IMR-90 (cell line): ENCODE data around the gene ASPA. TPM values are rescaled to one million over a fixed set of nuclear protein-coding genes. Genes with fewer than 3 reads are reported as not detected.

ENCODE experiments used
- ATAC-seq: fragments of 200-7000 bp; cut with Tn5 transposase; 2 replicates; pipeline ENCODE4 v1.9.1; 2020; ENCODE audit warnings: low read depth, mild to moderate bottlenecking, moderate library complexity
- BruUV-seq: library from RNA; stranded (reverse); fragments of 400-500 nt; replicated peaks from 2 replicates; lab custom pipeline; 2021; lab: Mats Ljungman, UMichigan
- CTCF ChIA-PET: fragments of 300-600 bp; formaldehyde crosslinking; extraction: SDS; loops from one replicate; lab custom pipeline; 2021; ENCODE audit warnings: antibody characterized with exemption; lab: Yijun Ruan, JAX
- POLR2A ChIA-PET: fragments of 300-600 bp; sonication (Branson Sonifier 250); formaldehyde crosslinking; loops from one replicate; lab custom pipeline; 2022; ENCODE audit warnings: antibody characterized with exemption; ENCODE audit not compliant: unreplicated experiment; lab: Charles Lee
- DNase-seq: peaks from one replicate; pipeline ENCODE4 v3.0.0; 2013
- H2AFZ ChIP-seq: replicated peaks from 2 replicates; pipeline ENCODE3; 2013; ENCODE audit warnings: low read length, mild to moderate bottlenecking; ENCODE audit not compliant: poor library complexity
- H2AK5ac ChIP-seq: 2 replicates; pipeline ENCODE4 v1.6.1; 2013; ENCODE audit warnings: low read depth, low read length, inconsistent platforms
- H2AK9ac ChIP-seq: replicated peaks from 2 replicates; pipeline ENCODE3; 2013; ENCODE audit warnings: mild to moderate bottlenecking, low read depth, low read length, moderate library complexity; ENCODE audit not compliant: poor library complexity
- H2BK120ac ChIP-seq: 2 replicates; pipeline ENCODE4 v1.6.1; 2013; ENCODE audit warnings: low read depth, low read length, inconsistent platforms
- H2BK15ac ChIP-seq: 3 replicates; pipeline ENCODE4 v1.6.1; 2013; ENCODE audit warnings: low read depth, low read length, inconsistent platforms
- H2BK20ac ChIP-seq: 2 replicates; pipeline ENCODE4 v1.6.1; 2013; ENCODE audit warnings: low read depth, mild to moderate bottlenecking, inconsistent platforms, low read length, moderate library complexity
- H2BK5ac ChIP-seq: 2 replicates; pipeline ENCODE4 v1.6.1; 2013; ENCODE audit warnings: mild to moderate bottlenecking, low read depth, low read length, inconsistent platforms; ENCODE audit not compliant: poor library complexity, severe bottlenecking
- H3K14ac ChIP-seq: replicated peaks from 2 replicates; pipeline ENCODE4 v1.6.1; 2013; ENCODE audit warnings: low read depth, low read length, inconsistent platforms
- H3K18ac ChIP-seq: 2 replicates; pipeline ENCODE4 v1.6.1; 2013; ENCODE audit warnings: low read depth, low read length, control low read depth
- H3K23ac ChIP-seq: 2 replicates; pipeline ENCODE4 v1.6.1; 2013; ENCODE audit warnings: low read depth, low read length, inconsistent platforms
- H3K27ac ChIP-seq: 2 replicates; pipeline ENCODE4 v1.5.1; 2013; ENCODE audit warnings: mild to moderate bottlenecking, control low read depth, low read length; ENCODE audit not compliant: insufficient read depth
- H3K27me3 ChIP-seq: 2 replicates; pipeline ENCODE4 v1.6.1; 2013; ENCODE audit warnings: low read length; ENCODE audit not compliant: control insufficient read depth, insufficient read depth
- H3K36me3 ChIP-seq: 2 replicates; pipeline ENCODE4 v1.6.1; 2013; ENCODE audit warnings: low read length, mixed read lengths; ENCODE audit not compliant: control insufficient read depth, insufficient read depth
- H3K4ac ChIP-seq: 2 replicates; pipeline ENCODE4 v1.6.1; 2013; ENCODE audit warnings: low read depth, low read length, inconsistent platforms
- H3K4me1 ChIP-seq: 2 replicates; pipeline ENCODE4 v1.6.1; 2013; ENCODE audit warnings: low read length, mixed read lengths; ENCODE audit not compliant: control insufficient read depth, insufficient read depth
- H3K4me2 ChIP-seq: 2 replicates; pipeline ENCODE4 v1.6.1; 2013; ENCODE audit warnings: low read depth, mild to moderate bottlenecking, control low read depth, low read length, moderate library complexity
- H3K4me3 ChIP-seq: 2 replicates; pipeline ENCODE4 v1.5.1; 2013; ENCODE audit warnings: low read depth, mild to moderate bottlenecking, control low read depth, low read length, moderate library complexity; ENCODE audit not compliant: insufficient read depth
- H3K56ac ChIP-seq: 2 replicates; pipeline ENCODE4 v1.6.1; 2013; ENCODE audit warnings: low read length, inconsistent platforms; ENCODE audit not compliant: insufficient read depth; ENCODE audit errors: extremely low read depth
- H3K79me1 ChIP-seq, 2 experiments: 2 replicates each; pipeline ENCODE4 v1.6.1; 2013; ENCODE audit warnings: low read length in 2 of 2, inconsistent platforms in 1 of 2, low read depth in 1 of 2
- H3K9ac ChIP-seq: 2 replicates; pipeline ENCODE4 v1.6.1; 2013; ENCODE audit warnings: low read depth, low read length, control low read depth
- H3K9me1 ChIP-seq: 2 replicates; pipeline ENCODE4 v1.6.1; 2013; ENCODE audit warnings: low read length, inconsistent platforms; ENCODE audit not compliant: insufficient read depth
- H3K9me3 ChIP-seq: 2 replicates; pipeline ENCODE4 v1.6.1; 2013; ENCODE audit warnings: low read length; ENCODE audit not compliant: control insufficient read depth, insufficient read depth
- H4K20me1 ChIP-seq: 2 replicates; pipeline ENCODE4 v1.6.1; 2013; ENCODE audit warnings: low read length, inconsistent platforms; ENCODE audit not compliant: insufficient read depth
- H4K5ac ChIP-seq: 2 replicates; pipeline ENCODE4 v1.6.1; 2013; ENCODE audit warnings: mild to moderate bottlenecking, low read depth, low read length, control low read depth
- H4K8ac ChIP-seq, 2 experiments: 2 replicates each; pipeline ENCODE4 v1.6.1; 2013; ENCODE audit warnings: low read depth in 2 of 2, low read length in 2 of 2, control low read depth in 1 of 2, inconsistent platforms in 1 of 2
- H4K91ac ChIP-seq: 2 replicates; pipeline ENCODE4 v1.6.1; 2013; ENCODE audit warnings: low read depth, low read length, inconsistent platforms; ENCODE audit not compliant: insufficient read depth
- BHLHE40 ChIP-seq: fragments of 150-350 bp; IDR thresholded peaks from 2 replicates; pipeline ENCODE4 v1.6.1; 2016; ENCODE audit warnings: mild to moderate bottlenecking, low read depth, low read length
- CEBPB ChIP-seq: IDR thresholded peaks from 2 replicates; pipeline ENCODE4 v1.6.1; 2012; ENCODE audit warnings: low read depth, low read length, improper control_type of control experiment
- CHD1 ChIP-seq: IDR thresholded peaks from 2 replicates; pipeline ENCODE4 v1.6.1; 2012; ENCODE audit warnings: low read depth, low read length, improper control_type of control experiment
- ELK1 ChIP-seq: fragments of 150-350 bp; IDR thresholded peaks from 2 replicates; pipeline ENCODE4 v1.6.1; 2016; ENCODE audit warnings: low read depth, mild to moderate bottlenecking, low read length, moderate library complexity, borderline replicate concordance
- FOS ChIP-seq: fragments of 150-350 bp; IDR thresholded peaks from 2 replicates; pipeline ENCODE4 v1.6.1; 2016; ENCODE audit warnings: low read depth, low read length
- MAFK ChIP-seq: IDR thresholded peaks from 2 replicates; pipeline ENCODE4 v1.6.1; 2012; ENCODE audit warnings: low read depth, low read length, improper control_type of control experiment
- MAZ ChIP-seq: IDR thresholded peaks from 2 replicates; pipeline ENCODE4 v1.6.1; 2012; ENCODE audit warnings: low read depth, mild to moderate bottlenecking, low read length, improper control_type of control experiment, moderate library complexity, borderline replicate concordance
- MXI1 ChIP-seq: IDR thresholded peaks from 2 replicates; pipeline ENCODE4 v1.6.1; 2012; ENCODE audit warnings: low read depth, mild to moderate bottlenecking, low read length, moderate library complexity, borderline replicate concordance
- NFE2L2 ChIP-seq: fragments of 150-350 bp; IDR thresholded peaks from 2 replicates; pipeline ENCODE4 v1.6.1; 2016; ENCODE audit warnings: low read depth, mild to moderate bottlenecking, low read length
- POLR2A ChIP-seq: IDR thresholded peaks from 2 replicates; pipeline ENCODE4 v1.6.1; 2012; ENCODE audit warnings: mild to moderate bottlenecking, low read depth, low read length
- RAD21 ChIP-seq: IDR thresholded peaks from 2 replicates; pipeline ENCODE4 v1.6.1; 2012; ENCODE audit warnings: low read length, improper control_type of control experiment
- RCOR1 ChIP-seq: IDR thresholded peaks from 2 replicates; pipeline ENCODE4 v1.6.1; 2012; ENCODE audit warnings: mild to moderate bottlenecking, low read length, improper control_type of control experiment; ENCODE audit not compliant: insufficient replicate concordance
- RFX5 ChIP-seq: IDR thresholded peaks from 2 replicates; pipeline ENCODE4 v1.8.0; 2012; ENCODE audit warnings: low read depth, mild to moderate bottlenecking, low read length, moderate library complexity
- SMC3 ChIP-seq: fragments of 150-350 bp; IDR thresholded peaks from 2 replicates; pipeline ENCODE4 v1.6.1; 2016; ENCODE audit warnings: low read depth, mild to moderate bottlenecking, antibody characterized with exemption, low read length, moderate library complexity
- USF2 ChIP-seq: fragments of 150-350 bp; IDR thresholded peaks from 2 replicates; pipeline ENCODE4 v1.6.1; 2017; ENCODE audit warnings: mild to moderate bottlenecking, antibody characterized with exemption, low read length, low read depth
- WGBS, 2 experiments: methylation state at CpG; one replicate each; pipeline versions ENCODE4 v1.1.5 to v1.1.7; 2013; ENCODE audit warnings: missing lambda C conversion rate in 2 of 2; ENCODE audit not compliant: insufficient read length in 1 of 2; ENCODE audit errors: extremely low coverage in 2 of 2; 5-methylcytosine and 5-hydroxymethylcytosine counted together
- dilution Hi-C: fragments of 300-500 bp; cut with HindIII; formaldehyde crosslinking; loops from one replicate; pipeline ENCODE4 v1.14.3; 2018; ENCODE audit warnings: low sequenced_read_pairs; ENCODE audit not compliant: unreplicated experiment
- in situ Hi-C: fragments of 300-500 bp; cut with MboI; formaldehyde crosslinking; loops from 3 replicates; pipeline ENCODE4 v1.14.3; 2019; ENCODE audit warnings: low sequenced_read_pairs, inconsistent platforms, mixed read lengths
- intact Hi-C: fragments of 100-400 bp; cut with micrococcal nuclease; formaldehyde crosslinking; loops from 2 replicates; pipeline ENCODE4 v1.10.0; 2022
- polyA plus RNA-seq, 3 experiments: library from polyadenylated mRNA; depleted of rRNA; stranded (reverse); fragments of >200 nt; gene quantifications; 2 replicates each; pipeline ENCODE4 v1.2.3, GENCODE V29; 2012; ENCODE audit warnings: low replicate concordance in 1 of 3
- total RNA-seq: library from RNA; depleted of rRNA; stranded (reverse); fragments of >200 nt; gene quantifications from 2 replicates; pipeline ENCODE4 v1.2.3, GENCODE V29; 2012

ASPA gene
- total and polyA plus RNA-seq, 2 of the 4 experiments (the other 2 are of a cell fraction): 0.02 TPM; not detected in 1

- Histone ChIP-seq H3K4ac (no peak overlapping the region), H4K5ac (no peak overlapping the region), H3K9me3 (no peaks in the 10 kb centered on the region), H4K91ac (no peak overlapping the region), H2BK120ac (no peak overlapping the region), H3K27me3 (peaks cover 2% of the 10 kb centered on the region; the same call in 1 of the 2 replicates), H3K79me1 (no peaks in the 10 kb centered on the region), H3K27ac (no peak overlapping the region), H3K4me1 (no peaks in the 10 kb centered on the region), H3K9me1 (no peaks in the 10 kb centered on the region), H3K14ac (no peak overlapping the region), H2AK9ac (no peak overlapping the region), H3K4me2 (no peak overlapping the region), H2BK5ac (no peak overlapping the region), H3K56ac (no peak overlapping the region), H4K20me1 (no peaks in the 10 kb centered on the region), H3K18ac (no peak overlapping the region), H4K8ac (no peak overlapping the region), H2AFZ (no peak overlapping the region), H3K4me3 (no peak overlapping the region), H3K23ac (no peak overlapping the region), H2BK20ac (no peak overlapping the region), H2AK5ac (no peak overlapping the region), H2BK15ac (no peak overlapping the region), H3K36me3 (no peaks in the 10 kb centered on the region), H3K9ac (no peak overlapping the region)
- intact Hi-C loops: no loop called here
- ATAC-seq (no peak), DNase-seq (no peak)
- dilution Hi-C loops: no loop called here
- POLR2A ChIA-PET: no interaction called here
- CTCF ChIA-PET: no interaction called here
- in situ Hi-C loops: no loop called here
- BruUV-seq: no TSS peak
- WGBS, 2 experiments: no CpG with 5 or more reads among the region's 3 CpGs
- TF ChIP-seq MAFK (no peak), NFE2L2 (no peak), CEBPB (no peak), CHD1 (no peak), FOS (no peak), RFX5 (no peak), SMC3 (no peak), MAZ (no peak), USF2 (no peak), ELK1 (no peak), BHLHE40 (no peak), MXI1 (no peak), RCOR1 (no peak), RAD21 (no peak), POLR2A (no peak)
These were observed 7.1 kb downstream of the ASPA start for GRCh38 chr17:3482852-3483251.
